SK-N-SH (cell line): ENCODE measurements around the gene MYO18A.

Experiments
- CTCF ChIP-seq: fragments of 200-600 bp; sonication (generic); IDR thresholded peaks from 2 replicates; pipeline ENCODE4 v1.6.1; 2017; ENCODE audit warnings: antibody characterized with exemption, mild to moderate bottlenecking, moderate library complexity
- ELF1 ChIP-seq: IDR thresholded peaks from 2 replicates; pipeline ENCODE4 v1.4.0; 2012
- EZH2phosphoT487 ChIP-seq: fragments of 200-600 bp; sonication (generic); IDR thresholded peaks from 2 replicates; pipeline ENCODE4 v1.6.1; 2017; ENCODE audit warnings: low read depth, mixed run types, mild to moderate bottlenecking, antibody characterized with exemption, moderate library complexity, borderline replicate concordance
- FOSL2 ChIP-seq: IDR thresholded peaks from 2 replicates; pipeline ENCODE4 v1.4.0; 2012; ENCODE audit warnings: low read depth, mild to moderate bottlenecking, moderate library complexity, borderline replicate concordance
- JUND ChIP-seq: IDR thresholded peaks from 2 replicates; pipeline ENCODE4 v1.4.0; 2012
- MAX ChIP-seq: IDR thresholded peaks from 2 replicates; pipeline ENCODE4 v1.4.0; 2012; ENCODE audit warnings: low read depth
- NRF1 ChIP-seq: IDR thresholded peaks from 2 replicates; pipeline ENCODE4 v1.6.1; 2012; ENCODE audit warnings: low read depth, mild to moderate bottlenecking, low read length
- REST ChIP-seq: IDR thresholded peaks from 2 replicates; pipeline ENCODE4 v1.6.1; 2012; ENCODE audit warnings: mild to moderate bottlenecking, low read depth, low read length, moderate library complexity
- SIN3A ChIP-seq: IDR thresholded peaks from 2 replicates; pipeline ENCODE4 v1.6.1; 2012; ENCODE audit warnings: low read depth, mild to moderate bottlenecking, low read length, moderate library complexity, borderline replicate concordance
- TAF1 ChIP-seq: IDR thresholded peaks from 2 replicates; pipeline ENCODE4 v1.6.1; 2012; ENCODE audit warnings: low read depth, mild to moderate bottlenecking, low read length, moderate library complexity, borderline replicate concordance
- TEAD4 ChIP-seq: IDR thresholded peaks from 2 replicates; pipeline ENCODE4 v1.4.0; 2012; ENCODE audit warnings: mild to moderate bottlenecking, borderline replicate concordance; ENCODE audit not compliant: insufficient read depth

GRCh38 chr17:29060475-29060874, 119.7 kb downstream of the MYO18A start:
- no peak for TF ChIP-seq EZH2phosphoT487
- no peak for TF ChIP-seq CTCF
- TF ChIP-seq REST, result no peak
- TF ChIP-seq TAF1, result no peak
- TF ChIP-seq SIN3A, result no peak
- no peak for TF ChIP-seq JUND
- TF ChIP-seq FOSL2, result no peak
- TF ChIP-seq MAX, result no peak
- TF ChIP-seq ELF1, result no peak
- TF ChIP-seq NRF1, result no peak
- no peak for TF ChIP-seq TEAD4
